Liver (tissue), 3 donors: ENCODE data around the gene UBA7.
"Not testable (repeated sequence)": the region's sequence is repeated elsewhere in the genome, so short reads cannot be mapped to it uniquely, and the experiment has no call there.

Source experiments
- CTCF ChIP-seq: fragments of 150-350 bp; IDR thresholded peaks from 2 replicates; pipeline ENCODE4 v1.5.1; 2017; ENCODE audit warnings: improper control_type of control experiment, low read depth, low read length; ENCODE audit not compliant: missing input control
- EGR1 ChIP-seq, 2 donors: IDR thresholded peaks; 2 replicates each; pipeline ENCODE4 v1.6.1; 2016 to 2018; ENCODE audit warnings: antibody characterized with exemption in 2 of 2, low read depth in 2 of 2
- FOXA1 ChIP-seq: IDR thresholded peaks from 2 replicates; pipeline ENCODE4 v1.6.1; 2016; ENCODE audit warnings: antibody characterized with exemption
- HNF4A ChIP-seq, 2 donors: conservative IDR thresholded peaks; 2 replicates each; pipeline ENCODE4 v1.6.1; 2016; ENCODE audit warnings: antibody characterized with exemption in 2 of 2, mild to moderate bottlenecking in 2 of 2
- JUND ChIP-seq, 2 donors: IDR thresholded peaks; 2 replicates each; pipeline ENCODE4 v1.6.1; 2016; ENCODE audit warnings: antibody characterized with exemption in 2 of 2
- RAD21 ChIP-seq, 2 donors: IDR thresholded peaks; 2 replicates each; pipeline ENCODE4 v1.6.1; 2016; ENCODE audit warnings: antibody characterized with exemption in 2 of 2, mild to moderate bottlenecking in 2 of 2
- RXRA ChIP-seq, 2 donors: IDR thresholded peaks; 2 replicates each; pipeline ENCODE4 v1.6.1; 2017 to 2018; ENCODE audit warnings: antibody characterized with exemption in 2 of 2, mild to moderate bottlenecking in 1 of 2
- TF ChIP-seq, protein P1 (sequence below): IDR thresholded peaks from 2 replicates; pipeline ENCODE4 v1.6.1; 2016; ENCODE audit warnings: antibody characterized with exemption
- donor health status: healthy.
- donor health status: healthy.

GRCh38 chr3:49782277-49782676 lies 31.5 kb downstream of the UBA7 start:
- not testable (repeated sequence) for TF ChIP-seq CTCF; JUND (IDR thresholded peaks at IDR 0.05); RAD21 (IDR thresholded peaks at IDR 0.05); FOXA1; RXRA (IDR thresholded peaks at IDR 0.05); EGR1 (IDR thresholded peaks at IDR 0.05; ENCODE audit: low read depth in 2 of 2); HNF4A (conservative IDR thresholded peaks at IDR 0.05)
- TF ChIP-seq, protein P1, sequence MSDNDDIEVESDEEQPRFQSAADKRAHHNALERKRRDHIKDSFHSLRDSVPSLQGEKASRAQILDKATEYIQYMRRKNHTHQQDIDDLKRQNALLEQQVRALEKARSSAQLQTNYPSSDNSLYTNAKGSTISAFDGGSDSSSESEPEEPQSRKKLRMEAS: not testable (repeated sequence)
